ENCODE data around the gene GP1BB. TPM values are rescaled to one million over a fixed set of nuclear protein-coding genes. Genes with fewer than 3 reads are reported as not detected.

Gene GP1BB
- total and polyA plus RNA-seq, 2 of the 4 experiments (the other 2 are of a cell fraction), result 0.18 to 1.5 TPM

DNA sequence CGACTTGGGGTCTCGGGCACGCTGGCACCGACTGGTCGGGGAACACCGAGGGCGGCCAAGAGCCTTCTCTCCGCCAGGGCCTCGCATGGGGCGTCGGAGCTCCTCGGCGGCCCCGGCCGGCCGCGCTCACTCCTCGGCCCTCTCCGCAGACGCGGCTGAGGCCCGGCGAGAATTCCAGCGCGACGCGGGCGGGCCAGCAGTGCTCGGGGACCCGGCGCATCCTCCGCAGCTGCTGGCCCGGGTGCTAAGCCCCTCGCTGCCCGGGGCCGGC lies 42.8 kb downstream of the GP1BB start (continued):
- TF ChIP-seq, protein P1, sequence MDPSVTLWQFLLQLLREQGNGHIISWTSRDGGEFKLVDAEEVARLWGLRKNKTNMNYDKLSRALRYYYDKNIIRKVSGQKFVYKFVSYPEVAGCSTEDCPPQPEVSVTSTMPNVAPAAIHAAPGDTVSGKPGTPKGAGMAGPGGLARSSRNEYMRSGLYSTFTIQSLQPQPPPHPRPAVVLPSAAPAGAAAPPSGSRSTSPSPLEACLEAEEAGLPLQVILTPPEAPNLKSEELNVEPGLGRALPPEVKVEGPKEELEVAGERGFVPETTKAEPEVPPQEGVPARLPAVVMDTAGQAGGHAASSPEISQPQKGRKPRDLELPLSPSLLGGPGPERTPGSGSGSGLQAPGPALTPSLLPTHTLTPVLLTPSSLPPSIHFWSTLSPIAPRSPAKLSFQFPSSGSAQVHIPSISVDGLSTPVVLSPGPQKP (IDR thresholded peaks at IDR 0.05; ENCODE audit: borderline replicate concordance, low read depth, low read length), result no peak
- TF ChIP-seq POLR2A (IDR thresholded peaks at IDR 0.05; ENCODE audit: low read depth, low read length), result no peak

DNA sequence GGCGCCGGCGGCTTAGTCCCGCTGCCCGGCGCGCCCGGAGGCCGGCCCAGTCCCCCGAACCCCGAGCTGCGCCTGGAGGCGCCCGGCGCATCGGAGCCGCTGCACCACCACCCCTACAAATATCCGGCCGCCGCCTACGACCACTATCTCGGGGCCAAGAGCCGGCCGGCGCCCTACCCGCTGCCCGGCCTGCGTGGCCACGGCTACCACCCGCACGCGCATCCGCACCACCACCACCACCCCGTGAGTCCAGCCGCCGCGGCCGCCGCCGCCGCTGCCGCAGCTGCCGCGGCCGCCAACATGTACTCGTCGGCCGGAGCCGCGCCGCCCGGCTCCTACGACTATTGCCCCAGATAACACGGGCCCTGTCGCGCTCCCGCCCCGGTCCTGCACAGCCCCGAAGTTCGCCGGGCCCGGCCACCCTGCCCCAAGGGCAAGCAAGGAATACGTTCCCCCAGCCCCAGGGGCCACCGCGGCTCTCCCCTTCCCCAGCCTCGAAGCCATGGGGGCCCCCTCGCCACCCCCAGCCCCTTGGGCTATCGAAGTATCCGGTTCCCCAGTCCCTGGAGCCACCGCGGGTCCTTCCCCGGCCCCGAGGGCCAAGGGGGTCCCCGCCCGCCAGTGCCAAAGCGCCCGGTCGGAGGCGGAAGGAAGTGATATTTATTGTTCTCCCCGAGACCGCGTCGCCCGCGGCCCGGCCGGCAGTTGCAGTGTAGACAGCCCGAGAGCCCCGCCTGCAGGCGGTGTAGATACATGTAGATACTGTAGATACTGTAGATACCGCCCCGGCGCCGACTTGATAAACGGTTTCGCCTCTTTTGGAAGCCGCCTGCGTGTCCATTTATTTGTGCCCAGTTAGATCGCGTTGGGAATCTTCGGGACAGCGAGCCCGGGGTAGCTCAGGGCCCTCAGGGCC lies 43.4 kb downstream of the GP1BB start:
- ChIA-PET POLR2A (ENCODE audit: unreplicated experiment) (no interaction called here), CTCF (no interaction called here)
- no peak overlapping the region for H2BK20ac ChIP-seq (ENCODE audit: low read depth, low read length)
- H4K5ac ChIP-seq (ENCODE audit: low read depth, low read length), result no peak overlapping the region
- intact Hi-C loops (cut with micrococcal nuclease), result no loop called here
- no peak overlapping the region for H3K56ac ChIP-seq (ENCODE audit: extremely low read depth, insufficient read depth, low read length)
- H3K79me1 ChIP-seq (ENCODE audit: low read depth in 1 of 2, low read length in 2 of 2), result no peaks in the 10 kb centered on the region
- no peaks in the 10 kb centered on the region for H3K9me1 ChIP-seq (ENCODE audit: insufficient read depth, low read length)
- dilution Hi-C loops (cut with HindIII; ENCODE audit: low sequenced_read_pairs, unreplicated experiment), result no loop called here
- in situ Hi-C loops (cut with MboI; ENCODE audit: low sequenced_read_pairs), result no loop called here
- H3K27me3 ChIP-seq (ENCODE audit: control insufficient read depth, insufficient read depth, low read length), result peaks cover 98% of the 10 kb centered on the region
- no peak overlapping the region for H2BK15ac ChIP-seq (ENCODE audit: low read depth, low read length)
- no peaks in the 10 kb centered on the region for H3K36me3 ChIP-seq (ENCODE audit: control insufficient read depth, insufficient read depth, low read length)
- no peak overlapping the region for H2BK120ac ChIP-seq (ENCODE audit: low read depth, low read length)
- H3K18ac ChIP-seq (ENCODE audit: low read depth, low read length), result no peak overlapping the region
- H2BK5ac ChIP-seq (ENCODE audit: low read depth, low read length, poor library complexity, severe bottlenecking), result no peak overlapping the region
- H3K14ac ChIP-seq (replicated peaks; ENCODE audit: low read depth, low read length), result no peak overlapping the region
- H3K4me3 ChIP-seq (ENCODE audit: insufficient read depth, low read depth, low read length), result peak overlapping the region; percentile 24; the same call in 1 of the 2 replicates
- H4K91ac ChIP-seq (ENCODE audit: insufficient read depth, low read depth, low read length), result no peak overlapping the region
- H2AK5ac ChIP-seq (ENCODE audit: low read depth, low read length), result no peak overlapping the region
- BruUV-seq (replicated peaks), result no TSS peak
- WGBS, 2 experiments (ENCODE audit: extremely low coverage in 2 of 2, insufficient read length in 1 of 2), result 2% methylated on average over 35 of the region's 103 CpGs; no CpG with 5 or more reads in 1 of the 2 experiments
- no peak overlapping the region; the same call in 1 of the 2 replicates for H3K4me2 ChIP-seq (ENCODE audit: low read depth, low read length)
- H3K4me1 ChIP-seq (ENCODE audit: control insufficient read depth, insufficient read depth, low read length), result no peaks in the 10 kb centered on the region
- no peak overlapping the region for H3K4ac ChIP-seq (ENCODE audit: low read depth, low read length)
- peaks cover 4% of the 10 kb centered on the region; the same call in 1 of the 2 replicates for H3K9me3 ChIP-seq (ENCODE audit: control insufficient read depth, insufficient read depth, low read length)
- H2AFZ ChIP-seq (replicated peaks; ENCODE audit: low read length, poor library complexity), result peak overlapping the region; percentile 26
- H3K9ac ChIP-seq (ENCODE audit: low read depth, low read length), result no peak overlapping the region
- no peak overlapping the region for H4K8ac ChIP-seq (ENCODE audit: low read depth in 2 of 2, low read length in 2 of 2)
- no peaks in the 10 kb centered on the region for H4K20me1 ChIP-seq (ENCODE audit: insufficient read depth, low read length)
- ATAC-seq (ENCODE audit: low read depth) (peak; percentile 64), DNase-seq (no peak)
- H3K23ac ChIP-seq (ENCODE audit: low read depth, low read length), result no peak overlapping the region
- TF ChIP-seq RAD21 (IDR thresholded peaks at IDR 0.05; ENCODE audit: low read length) (peak; percentile 22; the same call in 1 of the 2 replicates), FOS (IDR thresholded peaks at IDR 0.05; ENCODE audit: low read depth, low read length) (no peak), SMC3 (IDR thresholded peaks at IDR 0.05; ENCODE audit: low read depth, low read length) (0 out of 2 replicates have a peak, but pooled peaks have one; percentile 13)
- TF ChIP-seq, protein P2, sequence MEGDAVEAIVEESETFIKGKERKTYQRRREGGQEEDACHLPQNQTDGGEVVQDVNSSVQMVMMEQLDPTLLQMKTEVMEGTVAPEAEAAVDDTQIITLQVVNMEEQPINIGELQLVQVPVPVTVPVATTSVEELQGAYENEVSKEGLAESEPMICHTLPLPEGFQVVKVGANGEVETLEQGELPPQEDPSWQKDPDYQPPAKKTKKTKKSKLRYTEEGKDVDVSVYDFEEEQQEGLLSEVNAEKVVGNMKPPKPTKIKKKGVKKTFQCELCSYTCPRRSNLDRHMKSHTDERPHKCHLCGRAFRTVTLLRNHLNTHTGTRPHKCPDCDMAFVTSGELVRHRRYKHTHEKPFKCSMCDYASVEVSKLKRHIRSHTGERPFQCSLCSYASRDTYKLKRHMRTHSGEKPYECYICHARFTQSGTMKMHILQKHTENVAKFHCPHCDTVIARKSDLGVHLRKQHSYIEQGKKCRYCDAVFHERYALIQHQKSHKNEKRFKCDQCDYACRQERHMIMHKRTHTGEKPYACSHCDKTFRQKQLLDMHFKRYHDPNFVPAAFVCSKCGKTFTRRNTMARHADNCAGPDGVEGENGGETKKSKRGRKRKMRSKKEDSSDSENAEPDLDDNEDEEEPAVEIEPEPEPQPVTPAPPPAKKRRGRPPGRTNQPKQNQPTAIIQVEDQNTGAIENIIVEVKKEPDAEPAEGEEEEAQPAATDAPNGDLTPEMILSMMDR (conservative IDR thresholded peaks at IDR 0.05; ENCODE audit: low read depth, low read length), result peak; percentile 30; the same call in 1 of the 2 replicates
- no peak overlapping the region for H3K27ac ChIP-seq (ENCODE audit: insufficient read depth, low read length)
- no peak overlapping the region for H2AK9ac ChIP-seq (replicated peaks; ENCODE audit: low read depth, low read length, poor library complexity)

Measured in IMR-90 (cell line).